ENCODE measurements around the gene BID.

BID gene

GRCh38 chr22:17802822-17803221, 28.6 kb upstream of the BID start:
- no peak for DNase-seq

- no peak for DNase-seq
Observed at GRCh38 chr22:17802411-17802810, 28.1 kb upstream of the BID start.

- no peak for DNase-seq
Observed at GRCh38 chr22:17797721-17798559, 23.7 kb upstream of the BID start.

GRCh38 chr22:17796695-17797094, 22.4 kb upstream of the BID start:
- no peak for DNase-seq

GRCh38 chr22:17795661-17796548, 21.6 kb upstream of the BID start:
- DNase-seq, result no peak

- no peak for DNase-seq
Observed at GRCh38 chr22:17794726-17795542, 20.7 kb upstream of the BID start.

GRCh38 chr22:17792854-17793434, 18.7 kb upstream of the BID start:
- DNase-seq, result no peak

GRCh38 chr22:17792299-17792698, 18.0 kb upstream of the BID start:
- DNase-seq, result no peak

GRCh38 chr22:17791196-17791595, 16.9 kb upstream of the BID start:
- no peak for DNase-seq

GRCh38 chr22:17789379-17790200, 15.3 kb upstream of the BID start:
- DNase-seq, result no peak

GRCh38 chr22:17788528-17789378, 14.5 kb upstream of the BID start:
- no peak for DNase-seq

GRCh38 chr22:17787716-17788330, 13.6 kb upstream of the BID start:
- DNase-seq, result no peak

GRCh38 chr22:17787241-17787640, 13.0 kb upstream of the BID start:
- DNase-seq, result no peak

GRCh38 chr22:17786435-17787161, 12.3 kb upstream of the BID start:
- no peak for DNase-seq

- peak; percentile 85 for DNase-seq
Observed at GRCh38 chr22:17785185-17786184, 11.2 kb upstream of the BID start.

- DNase-seq, result no peak
Observed at GRCh38 chr22:17784776-17785175, 10.5 kb upstream of the BID start.

GRCh38 chr22:17783773-17784480, 9.7 kb upstream of the BID start:
- no peak for DNase-seq

GRCh38 chr22:17783312-17783711, 9.0 kb upstream of the BID start:
- no peak for DNase-seq

Measured in CD4-positive, alpha-beta T cell treated with Interleukin-17A for 4 hours (primary cell).